MV-4-11 (cell line): ENCODE results near the gene CBX6.

Experiments
- DNase-seq: peaks from one replicate; lab custom pipeline; 2025; lab: John Stamatoyannopoulos, UW

The CBX6 gene

GRCh38 chr22:38873469-38874411 lies 1.7 kb upstream of the CBX6 start:
- DNase-seq = no peak

- no peak for DNase-seq
These were observed 824 bp upstream of the CBX6 start for GRCh38 chr22:38872831-38873248.

- no peak for DNase-seq
These were observed 450 bp downstream of the CBX6 start for GRCh38 chr22:38871360-38872171.

- DNase-seq = no peak
These were observed 1.1 kb downstream of the CBX6 start for GRCh38 chr22:38870791-38871359.

GRCh38 chr22:38870312-38870741 lies 1.7 kb downstream of the CBX6 start:
- DNase-seq = peak; percentile 98

- DNase-seq = no peak
These were observed 2.4 kb downstream of the CBX6 start for GRCh38 chr22:38869663-38870062.

- peak; percentile 48 for DNase-seq
These were observed 3.1 kb downstream of the CBX6 start for GRCh38 chr22:38868886-38869381.

- DNase-seq = no peak
These were observed 3.7 kb downstream of the CBX6 start for GRCh38 chr22:38868286-38868721.

- no peak for DNase-seq
These were observed 4.3 kb downstream of the CBX6 start for GRCh38 chr22:38867471-38868285.

GRCh38 chr22:38867124-38867455 lies 4.9 kb downstream of the CBX6 start:
- DNase-seq = no peak

GRCh38 chr22:38866399-38867123 lies 5.5 kb downstream of the CBX6 start:
- DNase-seq = no peak

GRCh38 chr22:38866024-38866398 lies 6.0 kb downstream of the CBX6 start:
- DNase-seq = no peak

GRCh38 chr22:38865201-38866023 lies 6.6 kb downstream of the CBX6 start:
- no peak for DNase-seq

- no peak for DNase-seq
These were observed 7.4 kb downstream of the CBX6 start for GRCh38 chr22:38864361-38865191.

- DNase-seq = no peak
These were observed 8.4 kb downstream of the CBX6 start for GRCh38 chr22:38863531-38864131.

- DNase-seq = peak; percentile 21
These were observed 9.4 kb downstream of the CBX6 start for GRCh38 chr22:38862375-38863329.

- no peak for DNase-seq
These were observed 10.1 kb downstream of the CBX6 start for GRCh38 chr22:38861927-38862326.
